Endometrial microvascular endothelial cells (primary cell): ENCODE results near the gene ZNF84. TPM values are rescaled to one million over a fixed set of nuclear protein-coding genes. Genes with fewer than 3 reads are reported as not detected.

Experiments
- in situ Hi-C: cut with HindIII; loops from 2 replicates; pipeline ENCODE4 v1.10.0; 2017; ENCODE audit warnings: low sequenced_read_pairs, low pct_unique_long_range_greater_than_20kb; ENCODE audit errors: inconsistent ontology term
- total RNA-seq: library from RNA; depleted of rRNA; stranded (reverse); fragments of >200 nt; gene quantifications from one replicate; pipeline ENCODE4 v1.2.3, GENCODE V29; 2015; ENCODE audit errors: inconsistent ontology term

ZNF84 gene
- total RNA-seq, 1 donor from 2014 or later, result 11.2 TPM

- in situ Hi-C loops, result no loop called here
Observed at GRCh38 chr12:133107121-133107520, 69.8 kb downstream of the ZNF84 start.

GRCh38 chr12:133108150-133108549 is 70.8 kb downstream of the ZNF84 start:
- in situ Hi-C loops, result no loop called here

Other genes with a start within 250 kb of the ZNF84 start
- 46.2 TPM for gene GOLGA3, start 208.6 kb upstream of the ZNF84 start, total RNA-seq
- 31.5 TPM for gene CHFR, start 149.9 kb upstream of the ZNF84 start, total RNA-seq
- gene ZNF605, start 81.2 kb upstream of the ZNF84 start, total RNA-seq, result 2.4 TPM
- gene ZNF26, start 51.1 kb upstream of the ZNF84 start, total RNA-seq, result 9.6 TPM
- 15.2 TPM for gene ZNF140, start 43.4 kb downstream of the ZNF84 start, total RNA-seq
- 0.37 TPM for gene ZNF891, start 92.8 kb downstream of the ZNF84 start, total RNA-seq
- gene ZNF10, start 93.1 kb downstream of the ZNF84 start, total RNA-seq, result 1.3 TPM
- gene ZNF268, start 144.0 kb downstream of the ZNF84 start, total RNA-seq, result 40.5 TPM
- gene ANHX, start 198.4 kb downstream of the ZNF84 start, total RNA-seq, result not detected